ENCODE measurements around the gene KCNMB2.

DNA sequence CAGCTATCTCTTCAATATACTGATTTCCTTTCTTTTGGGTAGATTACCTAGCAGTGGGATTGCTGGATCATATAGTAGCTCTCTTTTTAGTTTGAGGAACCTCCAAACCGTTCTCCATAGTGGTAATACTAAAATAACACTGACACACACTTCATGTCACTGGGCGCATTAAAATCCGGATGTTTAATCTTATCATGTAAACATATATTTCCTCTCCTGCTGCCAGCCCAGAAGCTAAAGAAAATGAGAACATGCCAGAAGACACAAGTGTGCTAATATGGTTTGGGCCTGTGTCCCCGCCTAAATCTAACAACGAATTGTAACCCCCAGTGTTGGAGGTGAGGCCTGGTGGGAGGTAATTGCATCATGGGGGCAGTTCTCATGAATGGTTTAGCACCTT lies 23.6 kb upstream of the KCNMB2 start:
- TF ChIP-seq, protein P1, sequence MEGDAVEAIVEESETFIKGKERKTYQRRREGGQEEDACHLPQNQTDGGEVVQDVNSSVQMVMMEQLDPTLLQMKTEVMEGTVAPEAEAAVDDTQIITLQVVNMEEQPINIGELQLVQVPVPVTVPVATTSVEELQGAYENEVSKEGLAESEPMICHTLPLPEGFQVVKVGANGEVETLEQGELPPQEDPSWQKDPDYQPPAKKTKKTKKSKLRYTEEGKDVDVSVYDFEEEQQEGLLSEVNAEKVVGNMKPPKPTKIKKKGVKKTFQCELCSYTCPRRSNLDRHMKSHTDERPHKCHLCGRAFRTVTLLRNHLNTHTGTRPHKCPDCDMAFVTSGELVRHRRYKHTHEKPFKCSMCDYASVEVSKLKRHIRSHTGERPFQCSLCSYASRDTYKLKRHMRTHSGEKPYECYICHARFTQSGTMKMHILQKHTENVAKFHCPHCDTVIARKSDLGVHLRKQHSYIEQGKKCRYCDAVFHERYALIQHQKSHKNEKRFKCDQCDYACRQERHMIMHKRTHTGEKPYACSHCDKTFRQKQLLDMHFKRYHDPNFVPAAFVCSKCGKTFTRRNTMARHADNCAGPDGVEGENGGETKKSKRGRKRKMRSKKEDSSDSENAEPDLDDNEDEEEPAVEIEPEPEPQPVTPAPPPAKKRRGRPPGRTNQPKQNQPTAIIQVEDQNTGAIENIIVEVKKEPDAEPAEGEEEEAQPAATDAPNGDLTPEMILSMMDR (IDR thresholded peaks at IDR 0.05), result no peak
- no peak for TF ChIP-seq POLR2A (IDR thresholded peaks at IDR 0.05)

Measured in stomach (tissue), 4 donors.